ENCODE data around the gene PIP4K2C. TPM values are rescaled to one million over a fixed set of nuclear protein-coding genes. Genes with fewer than 3 reads are reported as not detected.

Gene PIP4K2C
- total RNA-seq, result 10 to 100 TPM; 36.6 to 47.8 TPM

DNA sequence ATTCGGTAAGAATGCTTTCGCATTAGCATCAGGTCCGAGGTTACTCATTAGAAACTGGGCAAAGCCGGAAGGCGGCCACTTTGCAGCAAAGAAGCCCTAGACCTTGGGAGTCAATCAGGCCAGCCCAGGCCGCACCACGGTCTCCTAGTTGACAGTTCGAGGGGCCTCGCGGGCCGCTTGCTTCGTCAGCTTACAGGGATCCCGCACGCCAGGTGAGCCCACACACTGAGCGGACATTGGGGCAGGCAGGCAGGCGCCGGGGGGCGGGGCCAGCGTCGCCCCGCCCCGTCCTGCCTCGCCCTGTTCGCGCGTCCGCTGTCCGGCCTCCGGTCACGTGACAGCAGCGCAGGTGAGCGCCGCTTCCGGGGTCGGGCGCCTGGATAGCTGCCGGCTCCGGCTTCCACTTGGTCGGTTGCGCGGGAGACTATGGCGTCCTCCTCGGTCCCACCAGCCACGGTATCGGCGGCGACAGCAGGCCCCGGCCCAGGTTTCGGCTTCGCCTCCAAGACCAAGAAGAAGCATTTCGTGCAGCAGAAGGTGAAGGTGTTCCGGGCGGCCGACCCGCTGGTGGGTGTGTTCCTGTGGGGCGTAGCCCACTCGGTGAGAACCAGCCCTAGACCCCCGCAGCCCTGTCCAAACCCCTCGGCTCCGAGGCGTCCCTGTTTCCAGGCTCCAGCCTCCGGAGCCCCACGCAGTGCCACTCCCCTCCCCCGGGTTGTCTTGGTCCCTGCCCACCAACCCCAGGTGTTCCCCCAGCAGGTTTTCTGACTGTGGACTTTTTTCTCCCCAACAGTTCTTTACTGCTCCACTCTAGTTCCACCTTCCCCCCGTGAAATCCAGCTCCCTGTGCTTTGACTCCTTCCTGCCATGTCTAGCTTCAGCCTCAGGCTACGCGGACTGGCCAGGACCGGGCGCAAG is at the start of gene PIP4K2C:
TSS of gene PIP4K2C (plus strand) at position 329 of the 918 bp plus-strand sequence. CDS start at position 427, 98 bp downstream.

GRCh38 chr12:57546438-57547287 is 44.3 kb upstream of the PIP4K2C start, which contains the start of gene DCTN2:
Gene DCTN2 (minus strand): TSS chr12:57547192. CDS start chr12:57547063, 129 bp downstream.

GRCh38 chr12:57549909-57550640 is 40.9 kb upstream of the PIP4K2C start, which contains the start of gene KIF5A:
Gene KIF5A (plus strand): TSS chr12:57550044. CDS start chr12:57550272, 228 bp downstream.

DNA sequence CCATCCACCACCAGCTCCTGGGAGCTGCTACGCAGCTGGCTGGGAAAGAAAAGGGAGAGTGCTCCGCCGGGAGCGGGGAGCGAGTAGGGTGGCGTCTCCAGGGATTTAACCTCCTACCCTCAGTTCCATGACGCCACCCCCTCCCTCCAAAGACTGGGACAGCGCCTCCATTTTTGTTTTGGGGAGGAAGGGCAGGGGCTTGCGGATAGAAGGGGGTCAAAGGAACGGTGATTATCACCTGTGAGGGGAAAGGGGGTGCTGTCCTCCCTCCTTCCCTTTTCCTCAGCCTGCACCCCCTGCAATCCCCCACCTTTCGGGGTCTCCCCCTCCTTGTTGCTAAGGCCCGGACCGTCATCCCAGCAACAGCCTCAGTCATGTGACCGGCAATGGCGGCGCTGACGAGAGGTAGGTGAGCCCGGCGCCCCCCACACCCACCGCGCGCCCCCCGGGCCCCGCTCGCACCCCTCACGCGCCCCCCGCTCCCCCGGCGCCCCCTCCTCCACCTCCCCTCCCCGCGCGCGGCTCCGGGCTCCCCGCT is 13.5 kb downstream of the PIP4K2C start, which contains the start of gene DTX3:
TSS of gene DTX3 (plus strand) at position 371 of the 538 bp plus-strand sequence. CDS start 1,694 bp downstream, outside the sequence.

DNA sequence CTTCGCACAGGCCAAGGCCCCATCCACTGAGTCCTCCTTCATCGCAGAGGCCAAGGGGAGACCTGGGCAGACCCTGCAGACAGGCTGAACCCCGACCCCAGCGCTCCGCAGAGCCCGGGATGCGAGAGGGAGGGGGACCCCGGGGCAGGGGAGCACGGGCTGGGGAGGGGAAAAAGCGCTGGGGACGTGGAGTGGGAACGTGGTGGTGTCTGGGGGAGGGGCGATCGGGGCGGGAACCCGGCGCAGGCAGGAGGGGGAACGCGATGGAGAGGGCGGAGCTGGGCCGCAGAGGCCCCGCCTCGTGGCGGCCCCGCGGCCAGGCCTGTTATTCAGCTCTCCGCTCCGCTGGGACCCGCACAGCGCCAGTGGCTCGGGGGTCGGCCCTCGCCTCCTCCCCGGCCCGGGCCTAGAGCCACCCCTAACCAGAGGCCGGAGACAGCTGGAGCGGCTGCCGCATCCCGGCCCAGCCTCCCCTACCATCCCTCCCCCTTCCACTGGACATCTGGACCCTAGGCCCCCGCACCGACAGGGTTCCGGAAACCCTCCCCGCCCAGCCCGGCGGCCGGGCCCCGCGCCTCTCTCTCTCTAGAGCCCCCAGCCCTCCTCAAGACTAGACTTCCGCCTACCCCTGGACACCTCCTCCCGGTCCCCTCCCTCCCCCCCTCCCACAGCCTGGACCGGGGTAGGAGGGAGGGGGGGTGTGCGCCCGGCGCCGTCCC is 20.3 kb downstream of the PIP4K2C start, which contains the start of gene ARHGEF25:
TSS of gene ARHGEF25 (plus strand) at position 328 of the 719 bp plus-strand sequence. CDS start 460 bp downstream, outside the sequence.

GRCh38 chr12:57632958-57633840 is 42.2 kb downstream of the PIP4K2C start, which contains the start of gene B4GALNT1:
Gene B4GALNT1 (minus strand): TSS chr12:57633201. CDS start chr12:57632132, 1,069 bp downstream.

Other genes starting within 250 kb of the PIP4K2C start
- gene R3HDM2, start 160.1 kb upstream of the PIP4K2C start, total RNA-seq, result 10 to 100 TPM; 14.0 to 23.4 TPM
- under 1 TPM in 1 of 2 donors, not detected in 1; under 0.01 TPM for gene INHBC, start 156.4 kb upstream of the PIP4K2C start, total RNA-seq
- gene INHBE, start 135.9 kb upstream of the PIP4K2C start, total RNA-seq, result not detected
- gene GLI1, start 131.4 kb upstream of the PIP4K2C start, total RNA-seq, result under 1 TPM in 1 of 2 donors, not detected in 1; 0.33 TPM
- not detected for gene ARHGAP9, start 111.3 kb upstream of the PIP4K2C start, total RNA-seq
- gene MARS1, start 103.1 kb upstream of the PIP4K2C start, total RNA-seq, result 100 to 1,000 TPM in 1 of 2 donors, 10 to 100 TPM in 1; 74.7 to 106 TPM
- gene DDIT3, start 70.7 kb upstream of the PIP4K2C start, total RNA-seq, result 10 to 100 TPM; 17.6 to 19.6 TPM
- 1 to 10 TPM; 6.5 to 8.7 TPM for gene MBD6, start 68.4 kb upstream of the PIP4K2C start, total RNA-seq
- 100 to 1,000 TPM; 105 to 108 TPM for gene DCTN2, start 44.0 kb upstream of the PIP4K2C start, total RNA-seq
- gene KIF5A, start 41.1 kb upstream of the PIP4K2C start, total RNA-seq, result under 1 TPM; under 0.01 to 0.34 TPM
- gene DTX3, start 13.6 kb downstream of the PIP4K2C start, total RNA-seq, result 10 to 100 TPM; 11.7 to 17.6 TPM
- 1 to 10 TPM; 5.2 to 5.3 TPM for gene ARHGEF25, start 20.2 kb downstream of the PIP4K2C start, total RNA-seq
- 10 to 100 TPM in 1 of 2 donors, 1 to 10 TPM in 1; 4.7 to 11.7 TPM for gene B4GALNT1, start 42.0 kb downstream of the PIP4K2C start, total RNA-seq
- 100 to 1,000 TPM in 1 of 2 donors, 10 to 100 TPM in 1; 82.9 to 128 TPM for gene OS9, start 102.9 kb downstream of the PIP4K2C start, total RNA-seq
- under 1 TPM; under 0.01 to 0.34 TPM for gene AGAP2, start 147.6 kb downstream of the PIP4K2C start, total RNA-seq
- gene TSPAN31, start 153.8 kb downstream of the PIP4K2C start, total RNA-seq, result 10 to 100 TPM; 33.0 to 37.2 TPM
- gene CDK4, start 161.1 kb downstream of the PIP4K2C start, total RNA-seq, result 100 to 1,000 TPM; 295 to 361 TPM
- gene MARCHF9, start 163.9 kb downstream of the PIP4K2C start, total RNA-seq, result 1 to 10 TPM; 4.3 to 5.9 TPM
- under 1 TPM in 1 of 2 donors, not detected in 1; 1.00 TPM for gene CYP27B1, start 175.9 kb downstream of the PIP4K2C start, total RNA-seq
- 10 to 100 TPM in 1 of 2 donors, 1 to 10 TPM in 1; 4.1 to 13.0 TPM for gene METTL1, start 180.9 kb downstream of the PIP4K2C start, total RNA-seq
- 1 to 10 TPM; 3.4 to 5.7 TPM for gene EEF1AKMT3, start 181.4 kb downstream of the PIP4K2C start, total RNA-seq
- gene TSFM, start 191.6 kb downstream of the PIP4K2C start, total RNA-seq, result 10 to 100 TPM; 28.9 to 40.6 TPM
- 1 to 10 TPM in 1 of 2 donors, under 1 TPM in 1; 1.00 to 2.4 TPM for gene AVIL, start 227.5 kb downstream of the PIP4K2C start, total RNA-seq